HepG2 (cell line): Measurements from ENCODE around the gene GPR39. TPM values are rescaled to one million over a fixed set of nuclear protein-coding genes. Genes with fewer than 3 reads are reported as not detected.

Experiments used
- CBX1 ChIP-seq: IDR thresholded peaks from one replicate; pipeline ENCODE4 v1.6.1; 2016; ENCODE audit warnings: antibody characterized with exemption, low read depth
- DMTF1 ChIP-seq: sonication (generic); formaldehyde crosslinking; IDR thresholded peaks from 2 replicates; pipeline ENCODE4 v1.4.0; 2020; ENCODE audit warnings: mild to moderate bottlenecking, missing genetic modification reagents
- GLMP ChIP-seq: sonication (generic); formaldehyde crosslinking; IDR thresholded peaks from 2 replicates; pipeline ENCODE4 v1.9.0; 2021; ENCODE audit warnings: missing genetic modification reagents, mild to moderate bottlenecking, borderline replicate concordance
- GPN1 ChIP-seq: sonication (generic); formaldehyde crosslinking; IDR thresholded peaks from 2 replicates; pipeline ENCODE4 v1.5.1; 2020; ENCODE audit warnings: missing genetic modification reagents, borderline replicate concordance
- GTF2F1 ChIP-seq: fragments of 150-350 bp; IDR thresholded peaks from 2 replicates; pipeline ENCODE4 v1.6.1; 2014; ENCODE audit warnings: low read length
- HNF1B ChIP-seq: sonication (generic); formaldehyde crosslinking; IDR thresholded peaks from 2 replicates; pipeline ENCODE4 v1.5.1; 2020; ENCODE audit warnings: mild to moderate bottlenecking, moderate library complexity, missing genetic modification reagents
- IRF2 ChIP-seq: IDR thresholded peaks from 2 replicates; pipeline ENCODE4 v1.6.1; 2018; ENCODE audit warnings: missing genetic modification reagents, missing compliant biosample characterization
- KDM5A ChIP-seq: fragments of 200-600 bp; sonication (generic); IDR thresholded peaks from 2 replicates; pipeline ENCODE4 v1.7.0; 2018; ENCODE audit warnings: antibody characterized with exemption, mild to moderate bottlenecking, low read length, borderline replicate concordance
- KDM5B ChIP-seq: sonication (generic); formaldehyde crosslinking; IDR thresholded peaks from 2 replicates; pipeline ENCODE4 v1.4.0; 2020; ENCODE audit warnings: missing genetic modification reagents, mild to moderate bottlenecking, borderline replicate concordance
- MAZ ChIP-seq, 2 experiments: sonication (generic) in 1 of 2; formaldehyde crosslinking in 1 of 2; IDR thresholded peaks; 2 replicates each; pipeline versions ENCODE4 v1.5.0 to v1.6.1; 2012 to 2020; ENCODE audit warnings: low read depth in 2 of 2, mild to moderate bottlenecking in 2 of 2, borderline replicate concordance in 1 of 2, improper control_type of control experiment in 1 of 2, low read length in 1 of 2, missing genetic modification reagents in 1 of 2, moderate library complexity in 1 of 2
- MEF2D ChIP-seq: sonication (generic); formaldehyde crosslinking; IDR thresholded peaks from 2 replicates; pipeline ENCODE4 v1.5.1; 2020; ENCODE audit warnings: mild to moderate bottlenecking, missing genetic modification reagents
- NCOR1 ChIP-seq: fragments of 200-600 bp; sonication (generic); IDR thresholded peaks from 2 replicates; pipeline ENCODE4 v1.7.0; 2017; ENCODE audit warnings: antibody characterized with exemption, low read length, borderline replicate concordance
- RXRB ChIP-seq: IDR thresholded peaks from 2 replicates; pipeline ENCODE4 v1.6.1; 2016; ENCODE audit warnings: borderline replicate concordance, missing genetic modification reagents, missing compliant biosample characterization
- ZBTB21 ChIP-seq: sonication (generic); formaldehyde crosslinking; IDR thresholded peaks from 2 replicates; pipeline ENCODE4 v1.4.0; 2020; ENCODE audit warnings: missing genetic modification reagents
- ZNF280B ChIP-seq: sonication (generic); formaldehyde crosslinking; IDR thresholded peaks from 2 replicates; pipeline ENCODE4 v1.5.0; 2020; ENCODE audit warnings: missing genetic modification reagents, mild to moderate bottlenecking, borderline replicate concordance
- ZNF678 ChIP-seq: sonication (generic); formaldehyde crosslinking; IDR thresholded peaks from 2 replicates; pipeline ENCODE4 v1.4.0; 2020; ENCODE audit warnings: mild to moderate bottlenecking, missing genetic modification reagents
- ZNF775 ChIP-seq: sonication (generic); formaldehyde crosslinking; IDR thresholded peaks from 2 replicates; pipeline ENCODE4 v1.4.0; 2020; ENCODE audit warnings: missing genetic modification reagents, mild to moderate bottlenecking, moderate library complexity, borderline replicate concordance
- ZXDC ChIP-seq: sonication (generic); formaldehyde crosslinking; IDR thresholded peaks from 2 replicates; pipeline ENCODE4 v1.5.0; 2020; ENCODE audit warnings: mild to moderate bottlenecking, missing genetic modification reagents
- polyA plus RNA-seq, 8 experiments: library from polyadenylated mRNA; depleted of rRNA in 3 of 8; stranded (reverse) in 7 of 8; unstranded in 1 of 8; fragments of >200 nt; fragmentation: Illumina TruSeq in 4 of 8; extraction: Trizol in 4 of 8; gene quantifications; 2 replicates each; pipeline versions ENCODE4 v1.2.1 to v1.2.3, GENCODE V29; 2011 to 2016; ENCODE audit warnings: low read depth in 4 of 8, missing spikeins in 1 of 8, mixed read lengths in 1 of 8; ENCODE audit not compliant: insufficient read depth in 1 of 8
- total RNA-seq, 5 experiments: library from RNA; depleted of rRNA; stranded (reverse); fragments of >200 nt; fragmentation: Illumina TruSeq; extraction: Trizol; gene quantifications; 2 replicates each; pipeline ENCODE4 v1.2.3, GENCODE V29; 2016; ENCODE audit warnings: low read depth in 1 of 5

The GPR39 gene
- total and polyA plus RNA-seq, 2 of the 13 experiments (the other 11 are each of a cell fraction or from before 2014, with no cell fraction given): 0.16 to 0.62 TPM

GRCh38 chr2:132415915-132416722 lies 486 bp upstream of the GPR39 start (continued):
- TF ChIP-seq DMTF1 (CRISPR knock-in tag) (no peak), HNF1B (CRISPR knock-in tag) (peak; percentile 100), KDM5A (no peak), ZXDC (CRISPR knock-in tag) (no peak), CBX1 (peak; percentile 33), IRF2 (CRISPR knock-in tag) (peak; percentile 70), NCOR1 (peak; percentile 39; the same call in 1 of the 2 replicates), MEF2D (CRISPR knock-in tag) (peak; percentile 46; the same call in 1 of the 2 replicates), ZNF678 (CRISPR knock-in tag) (0 out of 2 replicates have a peak, but pooled peaks have one; percentile 55), KDM5B (CRISPR knock-in tag) (peak; percentile 64; the same call in 1 of the 2 replicates), ZBTB21 (CRISPR knock-in tag) (no peak), MAZ (IDR thresholded peaks at IDR 0.05; ENCODE audit: borderline replicate concordance, low read depth, low read length) (peak; percentile 73; the same call in 1 of the 2 replicates), MAZ (CRISPR knock-in tag; IDR thresholded peaks at IDR 0.05; ENCODE audit: low read depth) (peak; percentile 74), GTF2F1 (no peak), RXRB (CRISPR knock-in tag) (peak; percentile 74), ZNF775 (CRISPR knock-in tag) (no peak), GLMP (CRISPR knock-in tag) (no peak), ZNF280B (peak; percentile 84), GPN1 (CRISPR knock-in tag) (no peak)
